Lung (tissue), 12 donors: ENCODE data around the gene WNT8A. TPM values are rescaled to one million over a fixed set of nuclear protein-coding genes. Genes with fewer than 3 reads are reported as not detected.

ENCODE experiments used
- ATAC-seq: fragments of 200-7000 bp; cut with Tn5 transposase; one replicate; pipeline ENCODE4 v1.9.1; 2020; ENCODE audit warnings: moderate number of reproducible peaks; ENCODE audit not compliant: insufficient read depth, low FRiP score
- DNase-seq, 3 donors: peaks; one replicate each; pipeline ENCODE4 v3.0.0-alpha.2; 2013 to 2017
- H3K27ac ChIP-seq, 2 donors: one replicate each; pipeline ENCODE4 v1.5.1; 2013; ENCODE audit warnings: mild to moderate bottlenecking in 2 of 2, moderate library complexity in 2 of 2, control low read depth in 1 of 2, inconsistent platforms in 1 of 2, low read depth in 1 of 2, low read length in 1 of 2
- H3K27me3 ChIP-seq, 3 donors: one replicate each; pipeline ENCODE4 v1.5.1; 2013; ENCODE audit warnings: low read length in 2 of 3; ENCODE audit not compliant: control insufficient read depth in 3 of 3, insufficient read depth in 3 of 3
- H3K36me3 ChIP-seq, 4 donors: one replicate each; pipeline ENCODE4 v1.5.1; 2013; ENCODE audit warnings: low read length in 4 of 4, mild to moderate bottlenecking in 1 of 4, moderate library complexity in 1 of 4; ENCODE audit not compliant: control insufficient read depth in 4 of 4, insufficient read depth in 4 of 4
- H3K4me1 ChIP-seq, 5 donors: one replicate each; pipeline ENCODE4 v1.5.1; 2013; ENCODE audit warnings: low read length in 5 of 5, mild to moderate bottlenecking in 2 of 5, moderate library complexity in 1 of 5; ENCODE audit not compliant: control insufficient read depth in 5 of 5, insufficient read depth in 5 of 5
- H3K4me3 ChIP-seq: one replicate; pipeline ENCODE4 v1.5.1; 2013; ENCODE audit warnings: mild to moderate bottlenecking, control low read depth, moderate library complexity
- H3K9ac ChIP-seq, 2 donors: one replicate each; pipeline ENCODE4 v1.5.1; 2013; ENCODE audit warnings: low read length in 2 of 2, control low read depth in 1 of 2; ENCODE audit not compliant: insufficient read depth in 1 of 2
- H3K9me3 ChIP-seq, 4 donors: one replicate each; pipeline ENCODE4 v1.5.1; 2013; ENCODE audit warnings: low read length in 3 of 4, mild to moderate bottlenecking in 1 of 4, moderate library complexity in 1 of 4; ENCODE audit not compliant: control insufficient read depth in 4 of 4, insufficient read depth in 3 of 4
- WGBS, 2 donors: extraction: QIAGEN DNeasy Blood & Tissue Kit; methylation state at CpG; one replicate each; pipeline ENCODE4 v1.1.7; 2013; 5-methylcytosine and 5-hydroxymethylcytosine counted together
- polyA plus RNA-seq, 2 donors: library from polyadenylated mRNA; stranded (reverse); fragments of 200-250 nt; gene quantifications; one replicate each; pipeline ENCODE4 v1.2.1, GENCODE V29; 2013
- total RNA-seq, 2 donors: library from RNA; depleted of rRNA in 1 of 2; stranded (reverse); fragments of >200 nt in 1 of 2; gene quantifications; one replicate each; pipeline ENCODE4 v1.2.1, GENCODE V29; 2014 to 2021
- TF ChIP-seq, protein P1 (sequence below): IDR thresholded peaks from 2 replicates; pipeline ENCODE4 v1.5.1; 2012; ENCODE audit warnings: mild to moderate bottlenecking; ENCODE audit errors: control extremely low read depth, extremely low read depth
- donor health status: control.
- donor health status: control.
- donor health status: Bipolar disorder and iron deficiency.
- donor health status: healthy.
- donor health status: DM: yes; HTN: yes; CAD: no.

The WNT8A gene
- total and polyA plus RNA-seq, 4 donors, result not detected

DNA sequence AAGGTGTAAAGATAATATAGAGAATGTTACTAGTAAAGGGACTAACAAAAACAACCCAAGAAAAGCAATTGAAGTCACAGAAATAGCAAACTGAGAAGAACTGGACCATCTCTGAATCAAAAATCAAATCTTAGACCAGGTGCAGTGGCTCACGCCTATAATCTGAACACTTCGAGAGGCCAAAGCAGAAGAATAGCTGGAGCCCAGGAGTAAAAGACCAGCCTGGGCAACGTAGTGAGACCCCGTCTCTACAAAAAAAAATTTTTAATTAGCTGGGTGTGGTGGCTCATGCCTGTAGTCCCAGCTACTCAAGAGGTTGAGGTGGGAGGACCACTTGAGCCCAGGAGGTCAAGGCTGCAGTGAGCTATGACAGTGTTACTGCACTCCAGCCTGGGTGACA, 27.3 kb downstream of the WNT8A start:
- Histone ChIP-seq H3K4me1 (peaks cover 0 to 15% (median 0%) of the 10 kb centered on the region in 5 donors), H3K27ac (no peak overlapping the region), H3K36me3 (no peaks in the 10 kb centered on the region), H3K4me3 (no peak overlapping the region), H3K9me3 (no peaks in the 10 kb centered on the region), H3K27me3 (no peaks in the 10 kb centered on the region), H3K9ac (no peak overlapping the region)
- no peak for ATAC-seq
- TF ChIP-seq, protein P1, sequence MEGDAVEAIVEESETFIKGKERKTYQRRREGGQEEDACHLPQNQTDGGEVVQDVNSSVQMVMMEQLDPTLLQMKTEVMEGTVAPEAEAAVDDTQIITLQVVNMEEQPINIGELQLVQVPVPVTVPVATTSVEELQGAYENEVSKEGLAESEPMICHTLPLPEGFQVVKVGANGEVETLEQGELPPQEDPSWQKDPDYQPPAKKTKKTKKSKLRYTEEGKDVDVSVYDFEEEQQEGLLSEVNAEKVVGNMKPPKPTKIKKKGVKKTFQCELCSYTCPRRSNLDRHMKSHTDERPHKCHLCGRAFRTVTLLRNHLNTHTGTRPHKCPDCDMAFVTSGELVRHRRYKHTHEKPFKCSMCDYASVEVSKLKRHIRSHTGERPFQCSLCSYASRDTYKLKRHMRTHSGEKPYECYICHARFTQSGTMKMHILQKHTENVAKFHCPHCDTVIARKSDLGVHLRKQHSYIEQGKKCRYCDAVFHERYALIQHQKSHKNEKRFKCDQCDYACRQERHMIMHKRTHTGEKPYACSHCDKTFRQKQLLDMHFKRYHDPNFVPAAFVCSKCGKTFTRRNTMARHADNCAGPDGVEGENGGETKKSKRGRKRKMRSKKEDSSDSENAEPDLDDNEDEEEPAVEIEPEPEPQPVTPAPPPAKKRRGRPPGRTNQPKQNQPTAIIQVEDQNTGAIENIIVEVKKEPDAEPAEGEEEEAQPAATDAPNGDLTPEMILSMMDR, result no peak
- no peak for DNase-seq
- 77 to 85% methylated on average over 4 of the region's 4 CpGs for WGBS, 2 donors

DNA sequence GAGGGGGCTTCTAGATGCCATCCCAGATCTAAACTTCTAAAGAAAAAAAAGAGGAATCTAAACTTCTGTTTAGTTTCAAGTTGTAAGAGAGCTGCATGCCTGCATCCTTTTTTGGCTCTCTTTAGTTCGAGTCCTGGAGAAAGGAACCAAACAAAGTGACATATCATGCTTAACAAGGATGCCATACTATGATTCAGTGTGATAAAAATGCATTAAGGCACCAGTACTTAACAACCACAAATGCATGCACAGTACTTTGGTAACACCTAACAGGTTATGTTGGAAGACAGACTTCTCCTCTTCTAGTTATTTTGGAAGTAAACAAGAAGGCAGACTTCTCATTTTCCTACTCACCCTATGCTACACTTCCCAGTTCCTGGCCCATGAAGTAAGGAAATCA, 28.1 kb downstream of the WNT8A start:
- peaks cover 0 to 15% (median 0%) of the 10 kb centered on the region in 5 donors for H3K4me1 ChIP-seq
- WGBS, 2 donors, result 20 to 26% methylated on average over 1 of the region's 1 CpG
- no peak overlapping the region for H3K4me3 ChIP-seq

DNA sequence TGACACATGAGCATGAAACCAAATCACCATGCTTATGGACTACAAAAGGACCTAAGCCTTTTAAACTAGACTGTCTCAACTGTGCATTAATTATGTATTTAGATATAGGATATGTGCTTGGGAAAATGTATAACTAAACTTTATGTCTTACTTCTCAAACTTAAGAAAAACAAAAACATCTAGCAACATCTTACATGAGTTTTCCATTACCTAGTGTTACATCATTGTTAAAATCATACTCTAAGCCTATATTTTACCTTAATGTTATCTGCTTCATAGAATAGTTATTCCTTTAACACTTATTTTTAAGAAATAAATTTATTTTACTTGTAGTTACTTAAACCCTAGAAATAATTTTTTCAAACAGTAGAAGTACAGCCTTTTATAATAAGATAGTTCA, 31.4 kb downstream of the WNT8A start:
- no peak for DNase-seq
- no peaks in the 10 kb centered on the region for H3K27me3 ChIP-seq
- peaks cover 0 to 5% (median 0%) of the 10 kb centered on the region in 5 donors for H3K4me1 ChIP-seq
- H3K27ac ChIP-seq, result no peak overlapping the region
- H3K36me3 ChIP-seq, result no peaks in the 10 kb centered on the region
- H3K9ac ChIP-seq, result no peak overlapping the region
- TF ChIP-seq, protein P1, result no peak
- H3K4me3 ChIP-seq, result no peak overlapping the region
- H3K9me3 ChIP-seq, result no peaks in the 10 kb centered on the region
- no peak for ATAC-seq

More for the DNA sequence above, 28.1 kb downstream of the WNT8A start:
- Histone ChIP-seq H3K9ac (no peak overlapping the region), H3K9me3 (no peaks in the 10 kb centered on the region), H3K36me3 (no peaks in the 10 kb centered on the region), H3K27me3 (no peaks in the 10 kb centered on the region), H3K27ac (no peak overlapping the region)
- DNase-seq, result no peak
- no peak for ATAC-seq
- TF ChIP-seq, protein P1, result no peak

DNA sequence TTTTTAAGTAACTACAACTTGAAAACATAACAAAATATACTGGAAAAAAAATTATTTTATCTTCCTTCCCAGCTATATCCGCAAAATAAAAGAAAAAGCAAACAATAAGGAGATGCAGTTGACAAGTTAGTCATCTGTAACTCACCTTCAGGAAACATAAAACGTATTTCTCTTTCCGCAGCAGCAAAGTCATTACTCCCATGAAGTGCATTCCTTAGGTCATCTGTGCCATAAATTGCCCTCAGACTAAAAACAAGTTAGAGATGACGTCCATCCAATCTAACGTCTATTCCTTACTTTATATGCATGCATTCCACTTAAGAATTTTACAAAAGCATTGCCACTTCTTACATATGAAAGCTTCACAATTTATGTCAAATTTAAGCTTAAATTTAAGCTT, 44.5 kb downstream of the WNT8A start:
- Histone ChIP-seq H3K9ac (no peak overlapping the region), H3K4me1 (no peaks in the 10 kb centered on the region), H3K36me3 (no peaks in the 10 kb centered on the region), H3K27ac (no peak overlapping the region), H3K4me3 (no peak overlapping the region), H3K27me3 (no peaks in the 10 kb centered on the region), H3K9me3 (no peaks in the 10 kb centered on the region)
- ATAC-seq (no peak), DNase-seq (no peak)
- 42 to 57% methylated on average over 5 of the region's 5 CpGs for WGBS, 2 donors
- TF ChIP-seq, protein P1, result no peak
